Esophagus squamous epithelium (tissue), 5 donors: Measurements from ENCODE around the gene SOX15. TPM values are rescaled to one million over a fixed set of nuclear protein-coding genes. Genes with fewer than 3 reads are reported as not detected.

Experiments
- DNase-seq: peaks from one replicate; lab custom pipeline; 2025; lab: John Stamatoyannopoulos, UW
- H3K27ac ChIP-seq, 4 donors: fragments of 200-600 bp; sonication (generic); one replicate each; pipeline ENCODE4 v1.5.1; 2016 to 2019; ENCODE audit warnings: mild to moderate bottlenecking in 1 of 4
- H3K27me3 ChIP-seq, 4 donors: fragments of 200-600 bp; sonication (generic); 1 replicate in 3 of 4; 2 replicates in 1 of 4; pipeline versions ENCODE4 v1.5.1 to v1.6.0; 2017 to 2021; ENCODE audit warnings: antibody characterized with exemption in 1 of 4
- H3K36me3 ChIP-seq, 3 donors: fragments of 200-600 bp; sonication (generic); one replicate each; pipeline ENCODE4 v1.5.1; 2016 to 2019
- H3K4me1 ChIP-seq, 3 donors: fragments of 200-600 bp; sonication (generic); one replicate each; pipeline ENCODE4 v1.5.1; 2017 to 2019
- H3K4me3 ChIP-seq, 4 donors: fragments of 200-600 bp; sonication (generic); 1 replicate in 3 of 4; 2 replicates in 1 of 4; pipeline ENCODE4 v1.5.1; 2016 to 2019; ENCODE audit warnings: mild to moderate bottlenecking in 2 of 4, moderate library complexity in 1 of 4
- H3K9me3 ChIP-seq, 3 donors: fragments of 200-600 bp; sonication (generic); one replicate each; pipeline ENCODE4 v1.5.1; 2016 to 2019
- CTCF ChIP-seq, 6 experiments: fragments of 450-650 bp in 4 of 6; fragments of 200-600 bp in 2 of 6; sonication (generic) in 2 of 6; IDR thresholded peaks; one replicate each; pipeline ENCODE4 v1.5.1; 2016 to 2019; ENCODE audit warnings: antibody characterized with exemption in 6 of 6, mild to moderate bottlenecking in 4 of 6, moderate library complexity in 4 of 6
- POLR2A ChIP-seq, 4 donors: fragments of 450-650 bp; IDR thresholded peaks; one replicate each; pipeline ENCODE4 v1.6.1; 2017; ENCODE audit warnings: antibody characterized with exemption in 4 of 4, mild to moderate bottlenecking in 4 of 4, moderate library complexity in 3 of 4
- WGBS, 2 donors: methylation state at CpG; one replicate each; pipeline ENCODE4 v1.1.5; 2018; 5-methylcytosine and 5-hydroxymethylcytosine counted together
- intact Hi-C: fragments of 100-400 bp; cut with DNase I; formaldehyde crosslinking; loops from one replicate; pipeline ENCODE4 v1.15.0; 2022
- small RNA-seq, 4 donors: library from RNA; depleted of rRNA; stranded (forward); fragments of <200 nt; gene quantifications; one replicate each; pipeline ENCODE3, GENCODE V24; 2016
- total RNA-seq, 4 donors: library from RNA; depleted of rRNA; stranded (reverse); fragments of >200 nt; gene quantifications; one replicate each; pipeline ENCODE4 v1.1.0, GENCODE V29; 2016
- donor health status: DM: yes; HTN: yes; CAD: no.

Gene SOX15
- total RNA-seq, 4 donors from 2014 or later = 89.1 to 127 (median 103) TPM

GRCh38 chr17:7548585-7549400 is 41.1 kb downstream of the SOX15 start, which contains the start of gene TNFSF12:
TNFSF12 (plus strand) TSS chr17:7549058; CDS start chr17:7549154, 96 bp downstream.
- H3K9me3 ChIP-seq = no peaks in the 10 kb centered on the region
- no peak for DNase-seq

GRCh38 chr17:7544911-7545310 is 45.0 kb downstream of the SOX15 start:
- TF ChIP-seq POLR2A (IDR thresholded peaks at IDR 0.05) = no peak
- TF ChIP-seq CTCF (IDR thresholded peaks at IDR 0.05) = no peak
- Histone ChIP-seq H3K27ac (no peak overlapping the region), H3K9me3 (no peaks in the 10 kb centered on the region), H3K4me1 (peaks cover 10 to 22% (median 17%) of the 10 kb centered on the region in 3 donors), H3K4me3 (no peak overlapping the region), H3K27me3 (no peaks in the 10 kb centered on the region), H3K36me3 (no peaks in the 10 kb centered on the region)
- intact Hi-C loops = no loop called here
- no peak for DNase-seq
- 64 to 69% methylated on average over 6 of the region's 6 CpGs for WGBS, 2 donors

More at GRCh38 chr17:7548585-7549400, 41.1 kb downstream of the SOX15 start, which contains the start of gene TNFSF12:
- Histone ChIP-seq H3K4me3 (peak within 1 kb of the TSS; percentile 57 to 88 (median 66)), H3K27ac (peak within 1 kb of the TSS; percentile 80 to 97 (median 89)), H3K36me3 (peaks cover 0 to 12% (median 0%) of the 10 kb centered on the region in 3 donors), H3K27me3 (no peaks in the 10 kb centered on the region), H3K4me1 (peaks cover 15 to 34% (median 17%) of the 10 kb centered on the region in 3 donors)
- WGBS, 2 donors = 0 to 2% methylated on average over 6 to 11 of the region's 65 CpGs
- intact Hi-C loops = no loop called here
- TF ChIP-seq CTCF (IDR thresholded peaks at IDR 0.05) = peak in 1 of 6 experiments; percentile 27
- peak in 2 of 4 donors; percentile 30 to 38 for TF ChIP-seq POLR2A (IDR thresholded peaks at IDR 0.05)

GRCh38 chr17:7541074-7541621 is 48.7 kb downstream of the SOX15 start:
- no peaks in the 10 kb centered on the region for H3K36me3 ChIP-seq
- H3K27me3 ChIP-seq = no peaks in the 10 kb centered on the region
- no peak for DNase-seq
- H3K27ac ChIP-seq = no peak overlapping the region
- peaks cover 0 to 16% (median 12%) of the 10 kb centered on the region in 3 donors for H3K9me3 ChIP-seq
- 90 to 97% methylated on average over 5 to 6 of the region's 9 CpGs for WGBS, 2 donors
- H3K4me3 ChIP-seq = no peak overlapping the region
- TF ChIP-seq POLR2A (IDR thresholded peaks at IDR 0.05) (no peak), CTCF (IDR thresholded peaks at IDR 0.05) (no peak)
- no peaks in the 10 kb centered on the region for H3K4me1 ChIP-seq
- intact Hi-C loops = no loop called here

- peaks cover 0 to 16% (median 12%) of the 10 kb centered on the region in 3 donors for H3K9me3 ChIP-seq
- 79 to 85% methylated on average over 4 to 10 of the region's 11 CpGs for WGBS, 2 donors
- no peaks in the 10 kb centered on the region for H3K27me3 ChIP-seq
- H3K27ac ChIP-seq = no peak overlapping the region
- H3K4me1 ChIP-seq = no peaks in the 10 kb centered on the region
- H3K4me3 ChIP-seq = no peak overlapping the region
- no peak for DNase-seq
- no peaks in the 10 kb centered on the region for H3K36me3 ChIP-seq
- TF ChIP-seq CTCF (IDR thresholded peaks at IDR 0.05) (no peak), POLR2A (IDR thresholded peaks at IDR 0.05) (no peak)
- intact Hi-C loops = no loop called here
Measured at GRCh38 chr17:7538891-7539545, 50.9 kb downstream of the SOX15 start.

Small RNA genes within 50 kb of the gene (small RNA-seq; reads per million reads assigned to genes)
- gene CD68 (0 reads per million in 4 donors), gene SNORA48 (0 reads per million in 4 donors), gene SNORD10 (0 reads per million in 4 donors)

Other genes starting within 250 kb of the SOX15 start
- 10 to 100 TPM; 12.6 to 26.6 (median 22.1) TPM for gene KCTD11, start 237.9 kb downstream of the SOX15 start, total RNA-seq
- not detected for gene TMEM95, start 234.9 kb downstream of the SOX15 start, total RNA-seq
- 10 to 100 TPM in 2 of 4 donors, 1 to 10 TPM in 2; 6.2 to 15.2 (median 9.9) TPM for gene TNK1, start 209.0 kb downstream of the SOX15 start, total RNA-seq
- gene PLSCR3, start 195.6 kb downstream of the SOX15 start, total RNA-seq = 10 to 100 TPM; 18.6 to 33.5 (median 24.7) TPM
- gene TMEM256, start 186.0 kb downstream of the SOX15 start, total RNA-seq = 10 to 100 TPM; 27.9 to 88.0 (median 66.7) TPM
- gene NLGN2, start 182.2 kb downstream of the SOX15 start, total RNA-seq = 1 to 10 TPM; 1.4 to 5.3 (median 2.0) TPM
- not detected for gene SPEM1, start 169.8 kb downstream of the SOX15 start, total RNA-seq
- gene SPEM2, start 164.5 kb downstream of the SOX15 start, total RNA-seq = not detected
- gene SPEM3, start 161.2 kb downstream of the SOX15 start, total RNA-seq = not detected
- 10 to 100 TPM; 12.2 to 20.8 (median 16.9) TPM for gene TMEM102, start 154.7 kb downstream of the SOX15 start, total RNA-seq
- 10 to 100 TPM in 1 of 4 donors, 1 to 10 TPM in 3; 2.7 to 18.1 (median 6.1) TPM for gene FGF11, start 150.6 kb downstream of the SOX15 start, total RNA-seq
- 1 to 10 TPM; 2.4 to 7.2 (median 4.6) TPM for gene CHRNB1, start 145.0 kb downstream of the SOX15 start, total RNA-seq
- gene ZBTB4, start 110.5 kb downstream of the SOX15 start, total RNA-seq = 10 to 100 TPM; 13.4 to 35.1 (median 28.5) TPM
- not detected for gene SLC35G6, start 108.6 kb downstream of the SOX15 start, total RNA-seq
- gene POLR2A, start 105.7 kb downstream of the SOX15 start, total RNA-seq = 10 to 100 TPM; 59.3 to 94.9 (median 78.2) TPM
- 10 to 100 TPM in 1 of 4 donors, 1 to 10 TPM in 3; 3.5 to 41.6 (median 6.5) TPM for gene TNFSF12, start 41.0 kb downstream of the SOX15 start, total RNA-seq
- gene TNFSF13, start 31.3 kb downstream of the SOX15 start, total RNA-seq = 10 to 100 TPM in 2 of 4 donors, 1 to 10 TPM in 2; 3.8 to 21.7 (median 10.9) TPM
- gene SENP3, start 28.2 kb downstream of the SOX15 start, total RNA-seq = 10 to 100 TPM; 32.1 to 65.4 (median 48.3) TPM
- gene CD68, start 10.5 kb downstream of the SOX15 start, total RNA-seq = 10 to 100 TPM; 32.1 to 52.9 (median 45.2) TPM
- 100 to 1,000 TPM in 2 of 4 donors, 10 to 100 TPM in 2; 69.3 to 123 (median 100) TPM for gene MPDU1, start 6.2 kb downstream of the SOX15 start, total RNA-seq
- 10 to 100 TPM; 17.2 to 24.0 (median 20.6) TPM for gene FXR2, start 24.8 kb upstream of the SOX15 start, total RNA-seq
- 10 to 100 TPM; 20.5 to 55.9 (median 31.3) TPM for gene SAT2, start 37.7 kb upstream of the SOX15 start, total RNA-seq
- gene SHBG, start 40.0 kb upstream of the SOX15 start, total RNA-seq = not detected
- 1 to 10 TPM in 1 of 4 donors, under 1 TPM in 2, not detected in 1; 0.09 to 1.5 (median 0.21) TPM for gene ATP1B2, start 60.8 kb upstream of the SOX15 start, total RNA-seq
- gene TP53, start 97.4 kb upstream of the SOX15 start, total RNA-seq = 10 to 100 TPM; 26.6 to 35.1 (median 33.9) TPM
- 1 to 10 TPM; 3.5 to 6.0 (median 3.8) TPM for gene WRAP53, start 98.4 kb upstream of the SOX15 start, total RNA-seq
- gene EFNB3, start 115.1 kb upstream of the SOX15 start, total RNA-seq = 1 to 10 TPM in 3 of 4 donors, under 1 TPM in 1; 0.70 to 2.7 (median 1.9) TPM
- gene DNAH2, start 127.7 kb upstream of the SOX15 start, total RNA-seq = under 1 TPM in 3 of 4 donors, not detected in 1; under 0.01 to 0.04 (median 0.03) TPM
- 10 to 100 TPM in 1 of 4 donors, 1 to 10 TPM in 3; 6.7 to 14.6 (median 7.5) TPM for gene KDM6B, start 244.1 kb upstream of the SOX15 start, total RNA-seq